AML-193 (cell line): ENCODE measurements around the gene VPS54.

Experiments used
- DNase-seq, 2 experiments: peaks; one replicate each; lab custom pipeline; 2025; lab: John Stamatoyannopoulos, UW

The VPS54 gene

DNA sequence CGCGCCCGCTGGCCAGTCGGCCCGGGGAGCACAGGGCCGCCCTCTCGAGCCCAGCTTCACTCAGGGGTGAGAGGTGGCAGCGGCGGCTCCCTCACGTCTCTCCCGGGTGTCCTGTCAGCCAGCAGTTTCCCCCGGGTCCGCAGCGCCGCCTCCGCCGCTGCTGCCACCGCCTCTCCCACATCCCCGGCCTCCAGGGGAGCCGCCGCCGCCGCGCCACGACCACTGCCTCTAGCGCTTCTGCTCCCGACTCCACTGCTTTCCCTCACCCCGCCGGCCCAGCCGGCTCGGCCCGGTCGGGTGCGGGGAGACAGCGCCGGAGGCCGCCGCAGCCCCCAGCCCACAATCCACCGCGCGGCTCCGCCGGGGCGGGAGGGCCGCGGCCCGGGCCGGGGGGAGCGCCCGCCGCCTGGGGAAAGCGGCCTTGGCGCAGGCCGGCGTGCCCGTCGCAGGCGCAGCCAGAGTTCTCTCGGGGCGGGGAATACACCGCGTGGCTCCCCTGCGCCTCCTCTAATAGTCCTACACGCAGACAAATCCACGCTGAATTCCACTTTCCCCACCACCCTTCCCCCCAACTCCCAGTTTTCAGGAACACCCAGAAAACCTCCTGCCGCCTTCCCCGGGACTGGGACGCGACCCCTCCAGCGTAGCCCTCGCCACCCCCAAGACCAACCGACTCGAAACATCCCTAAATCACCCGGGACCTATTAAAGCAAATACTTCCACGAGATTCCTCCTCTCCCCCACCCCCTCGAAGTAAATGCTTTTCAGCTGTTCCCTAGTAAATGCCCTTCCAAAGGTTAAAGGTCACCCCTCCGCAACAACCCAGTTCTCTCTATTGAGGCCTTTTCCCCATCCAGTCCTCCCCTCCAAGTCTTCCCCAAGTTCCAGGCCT is at the start of gene VPS54:
Gene VPS54, minus strand, starts transcription at position 346 of the 892 bp plus-strand sequence. CDS start 35,429 bp downstream, outside the sequence.
- DNase-seq = peak; percentile 17 to 54

GRCh38 chr2:64067326-64067725 is 48.1 kb upstream of the VPS54 start:
- no peak for DNase-seq

- DNase-seq = no peak
These were observed 46.3 kb upstream of the VPS54 start for GRCh38 chr2:64065516-64065915.

GRCh38 chr2:64063924-64064331 is 44.7 kb upstream of the VPS54 start:
- DNase-seq = no peak

DNA sequence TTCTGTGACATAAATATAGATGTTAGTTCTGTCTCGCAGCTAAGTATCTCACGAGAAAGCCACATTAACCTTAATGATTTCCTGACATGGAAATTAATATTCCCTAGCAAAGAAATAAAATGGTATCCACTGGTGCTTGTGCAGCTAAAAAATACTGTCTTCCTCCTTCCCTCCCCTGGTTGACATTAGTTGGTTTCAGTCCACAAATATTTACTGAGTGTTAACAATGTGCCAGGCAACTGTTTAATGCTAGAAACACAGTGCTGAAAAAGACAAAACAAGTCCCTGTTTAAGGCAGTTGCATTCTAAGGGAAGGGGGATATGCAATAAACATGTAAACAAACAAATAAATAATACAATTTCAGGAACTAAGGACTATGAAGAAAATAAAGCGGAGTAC is 44.2 kb upstream of the VPS54 start:
- no peak for DNase-seq

DNA sequence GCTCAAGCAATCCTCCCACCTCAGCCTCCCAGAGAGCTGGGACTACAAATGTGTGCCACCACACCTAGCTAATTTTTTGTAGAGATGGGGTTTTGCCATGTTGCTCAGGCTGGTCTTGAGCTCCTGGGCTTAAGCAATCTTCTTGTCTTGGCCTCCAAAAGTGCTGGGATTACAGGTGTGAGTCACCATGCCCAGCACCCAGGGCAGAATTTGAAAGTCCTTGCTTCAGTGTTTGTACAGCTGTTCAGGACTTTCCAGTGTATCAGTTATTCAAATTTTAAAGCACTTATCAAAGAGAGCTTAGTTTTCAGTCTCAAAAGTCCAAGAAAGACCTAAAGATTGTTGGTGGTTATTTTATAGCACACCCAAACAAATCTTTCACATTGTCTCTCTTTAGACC is 43.6 kb upstream of the VPS54 start:
- DNase-seq = no peak

- DNase-seq = no peak
These were observed 40.0 kb upstream of the VPS54 start for GRCh38 chr2:64059270-64059669.

GRCh38 chr2:64056021-64056420 is 36.8 kb upstream of the VPS54 start:
- DNase-seq = no peak

GRCh38 chr2:64054161-64054915 is 35.1 kb upstream of the VPS54 start:
- no peak for DNase-seq

GRCh38 chr2:64052463-64053241 is 33.4 kb upstream of the VPS54 start:
- peak; percentile 9 to 24 for DNase-seq

- peak; percentile 64 to 65 for DNase-seq
These were observed 30.5 kb upstream of the VPS54 start for GRCh38 chr2:64049633-64050220.

DNA sequence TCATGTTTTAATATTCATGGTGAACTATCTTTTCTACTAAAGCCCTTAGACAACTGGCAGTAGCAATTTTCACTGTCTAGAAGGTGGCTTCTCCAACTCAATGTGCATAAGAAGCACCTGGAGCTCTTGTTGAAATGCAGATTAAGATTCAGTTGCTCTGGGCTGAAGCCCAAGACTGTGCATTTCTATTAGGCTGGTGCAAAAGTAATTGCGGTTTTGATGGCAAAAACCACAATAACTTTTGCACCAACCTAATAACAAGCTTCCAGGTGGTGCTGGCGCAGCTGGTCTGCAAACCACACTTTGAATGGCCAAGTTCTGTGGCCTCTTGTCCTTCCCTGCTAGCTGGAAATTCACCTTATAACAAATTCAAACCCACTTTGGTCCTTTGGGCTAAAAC is 26.7 kb upstream of the VPS54 start:
- no peak for DNase-seq

DNA sequence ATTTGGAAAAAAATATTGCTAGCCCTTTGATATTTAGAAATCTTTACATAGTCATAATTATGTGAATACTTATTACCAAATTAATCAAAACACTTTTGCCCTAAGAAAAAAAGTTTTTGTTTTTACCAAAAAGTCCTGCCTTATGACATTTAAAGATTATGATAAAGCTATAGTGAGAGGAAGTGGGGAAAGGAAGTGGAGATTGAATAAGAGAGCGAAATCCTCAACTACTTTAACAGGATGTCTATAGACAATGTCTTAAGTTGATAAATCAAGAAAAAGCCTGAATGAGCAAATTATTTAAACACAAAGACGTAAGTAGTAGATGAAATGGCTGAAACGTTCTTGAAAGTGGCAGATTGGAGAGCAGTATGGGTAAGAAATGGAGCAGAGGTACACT is 20.9 kb upstream of the VPS54 start:
- DNase-seq = no peak

DNA sequence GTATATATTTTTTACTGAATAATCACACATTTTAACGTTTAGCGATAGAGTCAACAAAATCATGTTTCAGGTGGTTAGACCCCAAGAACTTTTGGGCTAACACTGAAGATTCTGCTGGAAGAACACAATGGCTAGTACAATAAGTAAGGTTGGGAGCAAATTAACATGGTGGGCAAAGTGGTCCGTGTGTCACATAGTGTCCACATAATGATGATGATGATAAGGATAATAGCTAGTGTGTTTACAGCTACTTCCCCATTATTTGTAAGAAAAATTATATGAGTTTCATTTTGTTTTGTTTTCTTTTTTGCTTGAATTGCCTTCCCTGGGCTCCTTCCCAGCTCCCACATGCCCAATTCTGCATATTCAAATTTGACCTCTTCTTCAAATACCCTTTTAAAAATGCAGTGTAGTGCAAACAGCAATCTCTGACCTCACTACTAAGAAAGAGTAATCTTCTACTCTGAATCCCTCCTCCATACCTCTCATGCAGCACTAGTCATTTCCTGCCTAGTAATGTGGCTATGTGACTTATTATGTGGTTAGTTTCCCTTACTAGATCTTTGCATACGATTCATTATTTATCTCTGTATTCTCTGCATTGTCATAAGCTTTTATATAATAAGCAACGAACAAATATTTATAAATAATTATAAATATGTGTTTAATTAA is 16.9 kb upstream of the VPS54 start:
- DNase-seq = peak; percentile 59 to 68

GRCh38 chr2:64035072-64035942 is 16.1 kb upstream of the VPS54 start:
- DNase-seq = no peak

- DNase-seq = no peak
These were observed 10.0 kb upstream of the VPS54 start for GRCh38 chr2:64029116-64029665.

- no peak for DNase-seq
These were observed 6.5 kb upstream of the VPS54 start for GRCh38 chr2:64025741-64026140.

DNA sequence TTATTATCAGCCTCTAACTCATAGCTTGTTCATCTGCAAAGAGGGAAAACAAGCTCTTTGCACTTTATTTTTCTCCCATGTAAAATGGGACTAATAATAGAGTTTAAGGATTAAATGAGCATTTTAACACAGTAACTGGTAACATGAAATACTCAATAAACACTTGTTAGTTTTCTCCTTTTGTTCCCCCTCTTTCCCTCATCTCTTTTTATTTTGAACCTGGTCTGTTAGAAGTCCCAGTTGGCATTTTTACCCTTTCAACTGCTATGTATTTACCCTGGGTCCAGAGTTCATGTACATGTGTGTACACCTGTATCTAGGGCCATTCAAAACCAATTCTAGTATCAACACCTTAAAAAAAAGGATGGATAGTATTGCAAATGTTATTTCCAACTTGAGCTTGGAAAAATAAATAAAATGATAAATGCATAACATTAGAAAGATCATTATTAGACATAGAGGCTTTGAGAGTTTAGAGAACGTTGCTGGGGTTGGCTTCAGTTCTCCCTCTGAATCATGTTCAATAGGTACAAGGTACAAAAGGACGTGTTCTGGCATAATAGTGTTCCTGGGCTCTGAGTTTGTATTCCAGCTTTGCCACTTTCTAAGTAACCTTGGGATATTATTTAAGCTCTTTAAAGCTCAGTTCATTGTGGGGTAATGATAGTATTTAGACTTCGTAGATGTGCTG is 5.2 kb upstream of the VPS54 start:
- DNase-seq = no peak

DNA sequence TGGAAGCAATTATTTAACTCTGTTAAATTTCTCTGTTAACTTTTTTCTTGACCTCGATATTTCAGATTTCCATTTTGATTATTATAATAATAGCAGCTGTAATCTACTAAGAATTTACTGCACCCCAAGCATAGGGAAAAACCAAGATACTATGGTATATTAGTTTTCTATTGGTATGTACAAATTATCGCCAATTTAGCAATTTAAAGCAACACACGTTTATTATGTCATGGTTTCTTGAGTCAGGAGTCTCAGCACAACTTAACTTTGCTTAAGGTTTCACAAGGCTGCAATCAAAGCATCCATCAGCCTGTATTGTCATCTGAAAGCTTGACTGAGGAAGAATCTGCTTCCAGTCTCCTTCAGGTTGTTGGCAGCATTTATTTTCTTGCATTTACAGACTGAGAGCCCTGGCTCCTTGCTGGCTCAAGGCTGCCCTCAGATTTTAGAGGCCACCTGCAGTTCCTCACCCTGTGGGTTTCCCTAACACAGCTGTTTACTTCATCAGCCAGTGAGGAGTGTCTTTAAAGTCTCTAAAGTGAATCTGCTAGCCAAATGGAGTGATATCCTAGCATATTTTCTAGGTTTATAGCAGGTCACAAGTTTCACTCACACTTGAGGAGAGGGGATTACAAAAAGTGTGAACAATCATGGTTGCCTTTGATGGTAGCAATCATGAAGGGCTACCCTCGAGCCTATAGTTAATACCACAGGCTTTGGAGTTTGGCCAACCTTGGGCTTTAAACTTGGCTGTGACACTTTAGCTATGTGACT is 4.4 kb upstream of the VPS54 start:
- no peak for DNase-seq
